Activated CD8-positive, alpha-beta memory T cell treated with anti-CD3 and anti-CD28 coated beads, Interleukin-2, amount 10 ng/mL, durations not matched to agents 7 days and 5 days (primary cell): ENCODE results near the gene MMP20. TPM values are rescaled to one million over a fixed set of nuclear protein-coding genes. Genes with fewer than 3 reads are reported as not detected.
"Not testable (repeated sequence)": the region's sequence is repeated elsewhere in the genome, so short reads cannot be mapped to it uniquely, and the experiment has no call there.

ENCODE experiments used
- ATAC-seq: fragments of 150-1000 bp; cut with Tn5 transposase; one replicate; pipeline ENCODE4 v1.10.0; 2021; ENCODE audit warnings: moderate library complexity
- CTCF ChIA-PET: fragments of 350-600 bp; sonication (Branson Sonifier 250); formaldehyde crosslinking; loops from one replicate; lab custom pipeline; 2021; ENCODE audit warnings: antibody characterized with exemption; lab: Charles Lee
- DNase-seq: peaks from one replicate; pipeline ENCODE4 v3.0.0-alpha.2; 2020
- H3K27ac Mint-ChIP-seq: one replicate; pipeline ENCODE4 v1.8.0; 2021; ENCODE audit warnings: mild to moderate bottlenecking, mixed read lengths
- H3K27me3 Mint-ChIP-seq: one replicate; pipeline ENCODE4 v1.8.0; 2021; ENCODE audit warnings: mixed read lengths
- H3K36me3 Mint-ChIP-seq: one replicate; pipeline ENCODE4 v1.8.0; 2021; ENCODE audit warnings: mild to moderate bottlenecking, mixed read lengths
- H3K4me1 Mint-ChIP-seq: one replicate; pipeline ENCODE4 v1.8.0; 2021; ENCODE audit warnings: mixed read lengths
- H3K4me3 Mint-ChIP-seq: one replicate; pipeline ENCODE4 v1.8.0; 2021; ENCODE audit warnings: mild to moderate bottlenecking, moderate library complexity, mixed read lengths
- H3K9me3 Mint-ChIP-seq: one replicate; pipeline ENCODE4 v1.8.0; 2022; ENCODE audit warnings: low read depth, mixed read lengths
- total RNA-seq, 2 experiments: library from RNA; stranded (reverse); gene quantifications; one replicate each; pipeline ENCODE4 v1.2.3, GENCODE V29; 2021

The MMP20 gene
- total RNA-seq, 2 experiments from 2014 or later, result not detected

- H3K9me3 Mint-ChIP-seq, result no peaks in the 10 kb centered on the region
- no peak for ATAC-seq
- H3K27ac Mint-ChIP-seq, result no peak overlapping the region
- no peak for DNase-seq
- no peak overlapping the region for H3K4me3 Mint-ChIP-seq
- peaks cover 10% of the 10 kb centered on the region for H3K27me3 Mint-ChIP-seq
- no peaks in the 10 kb centered on the region for H3K4me1 Mint-ChIP-seq
- CTCF ChIA-PET, result no interaction called here
- H3K36me3 Mint-ChIP-seq, result no peaks in the 10 kb centered on the region
Measured at GRCh38 chr11:102639656-102640055, 14.5 kb upstream of the MMP20 start.

GRCh38 chr11:102637731-102638130, 12.6 kb upstream of the MMP20 start:
- H3K27ac Mint-ChIP-seq, result no peak overlapping the region
- DNase-seq (no peak), ATAC-seq (no peak)
- CTCF ChIA-PET, result no interaction called here
- H3K9me3 Mint-ChIP-seq, result no peaks in the 10 kb centered on the region
- H3K27me3 Mint-ChIP-seq, result peaks cover 5% of the 10 kb centered on the region
- no peak overlapping the region for H3K4me3 Mint-ChIP-seq
- H3K4me1 Mint-ChIP-seq, result no peaks in the 10 kb centered on the region
- H3K36me3 Mint-ChIP-seq, result no peaks in the 10 kb centered on the region

DNA sequence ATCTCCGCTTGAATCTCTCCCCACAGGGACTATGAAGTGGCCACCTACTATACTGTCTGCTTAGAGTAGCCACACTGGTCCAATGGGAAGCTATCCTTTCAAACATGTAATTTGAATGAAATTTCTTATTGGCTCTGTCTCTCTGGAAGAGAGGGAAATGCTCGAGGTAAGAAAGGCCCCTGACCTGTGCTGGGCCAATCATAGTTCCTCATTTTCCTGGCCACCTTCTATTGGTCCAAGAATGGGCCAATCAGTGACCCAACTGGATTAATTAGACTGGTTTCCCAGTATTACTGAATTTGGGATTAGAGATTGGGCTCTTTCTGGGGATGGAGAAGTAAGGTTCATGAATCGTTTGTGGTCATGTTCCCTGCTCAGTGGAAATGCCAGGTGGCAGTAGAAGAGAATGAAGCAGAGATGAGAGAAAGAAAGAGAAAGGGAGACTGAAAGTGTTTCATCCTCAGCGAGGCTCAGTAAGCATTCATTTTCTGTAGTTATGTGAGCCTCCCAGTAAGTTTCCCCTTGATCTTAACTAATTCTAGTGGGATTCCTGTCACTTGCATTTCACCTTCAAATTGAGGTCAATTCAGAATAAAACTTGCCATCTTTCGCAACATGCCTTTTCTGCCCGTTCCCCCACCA, 8.4 kb upstream of the MMP20 start:
- H3K4me1 Mint-ChIP-seq, result peaks cover 2% of the 10 kb centered on the region
- H3K27ac Mint-ChIP-seq, result no peak overlapping the region
- no peak overlapping the region for H3K4me3 Mint-ChIP-seq
- CTCF ChIA-PET, result no interaction called here
- no peaks in the 10 kb centered on the region for H3K36me3 Mint-ChIP-seq
- peaks cover 11% of the 10 kb centered on the region for H3K27me3 Mint-ChIP-seq
- no peaks in the 10 kb centered on the region for H3K9me3 Mint-ChIP-seq
- DNase-seq (no peak), ATAC-seq (no peak)

DNA sequence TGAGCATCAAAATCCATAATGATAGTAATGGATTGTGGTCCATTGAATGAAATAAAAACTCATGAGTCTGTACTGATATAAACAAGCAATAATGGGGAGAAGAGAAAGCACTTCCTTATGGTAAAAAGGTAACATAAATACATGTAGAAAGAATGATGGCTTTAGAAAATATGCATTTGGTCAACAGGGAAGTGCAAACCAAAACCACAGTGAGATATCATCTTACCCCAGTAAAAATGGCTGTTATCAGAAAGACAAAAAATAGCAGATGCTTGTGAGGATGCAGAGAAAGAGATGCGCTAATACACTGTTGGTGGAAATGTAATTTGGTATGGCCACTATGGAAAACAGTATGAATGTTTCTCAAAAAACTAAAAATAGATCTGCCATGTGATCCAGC, 6.9 kb upstream of the MMP20 start:
- Mint-ChIP-seq H3K4me1 (peaks cover 2% of the 10 kb centered on the region), H3K9me3 (no peaks in the 10 kb centered on the region), H3K27ac (no peak overlapping the region), H3K27me3 (peaks cover 9% of the 10 kb centered on the region), H3K4me3 (no peak overlapping the region), H3K36me3 (no peaks in the 10 kb centered on the region)
- ATAC-seq (no peak), DNase-seq (no peak)
- CTCF ChIA-PET, result no interaction called here

GRCh38 chr11:102630598-102631448, 5.7 kb upstream of the MMP20 start:
- no peak overlapping the region for H3K27ac Mint-ChIP-seq
- H3K27me3 Mint-ChIP-seq, result peaks cover 13% of the 10 kb centered on the region
- no peaks in the 10 kb centered on the region for H3K9me3 Mint-ChIP-seq
- no peaks in the 10 kb centered on the region for H3K36me3 Mint-ChIP-seq
- ATAC-seq (no peak), DNase-seq (no peak)
- CTCF ChIA-PET, result no interaction called here
- peaks cover 2% of the 10 kb centered on the region for H3K4me1 Mint-ChIP-seq
- no peak overlapping the region for H3K4me3 Mint-ChIP-seq

DNA sequence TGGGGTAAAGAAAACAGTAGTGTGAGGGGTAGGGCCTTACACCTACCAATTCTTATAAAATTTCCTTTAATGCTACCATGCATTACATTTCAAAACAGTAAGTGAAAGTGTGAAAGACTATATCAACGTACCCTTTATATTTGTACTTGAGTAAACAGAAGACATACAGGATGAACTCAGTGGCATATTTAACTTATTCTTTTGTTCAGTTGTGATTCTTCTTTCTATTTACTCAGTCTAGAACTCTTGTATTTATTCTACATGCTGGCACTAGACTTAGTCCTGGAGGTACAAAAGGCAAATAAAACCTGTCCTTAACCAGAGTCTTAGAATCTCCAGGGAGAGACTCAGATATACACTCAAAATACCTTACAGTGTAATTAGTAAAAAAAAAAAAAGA, 4.8 kb upstream of the MMP20 start:
- H3K9me3 Mint-ChIP-seq, ATAC-seq, H3K4me3 Mint-ChIP-seq, H3K36me3 Mint-ChIP-seq, H3K4me1 Mint-ChIP-seq, DNase-seq, H3K27ac Mint-ChIP-seq: not testable (repeated sequence)
- CTCF ChIA-PET, result interaction anchor here (1.9 kb wide), 1 partner anchor 37 kb away, joined by 6 read pairs; no protein-coding TSS in a partner anchor
- H3K27me3 Mint-ChIP-seq, result peaks cover 16% of the 10 kb centered on the region

- Mint-ChIP-seq H3K27ac (no peak overlapping the region), H3K9me3 (no peaks in the 10 kb centered on the region), H3K36me3 (no peaks in the 10 kb centered on the region), H3K4me1 (no peaks in the 10 kb centered on the region), H3K4me3 (no peak overlapping the region), H3K27me3 (peaks cover 16% of the 10 kb centered on the region)
- CTCF ChIA-PET, result no interaction called here
- DNase-seq (no peak), ATAC-seq (no peak)
Measured at GRCh38 chr11:102626676-102627075, 1.5 kb upstream of the MMP20 start.

DNA sequence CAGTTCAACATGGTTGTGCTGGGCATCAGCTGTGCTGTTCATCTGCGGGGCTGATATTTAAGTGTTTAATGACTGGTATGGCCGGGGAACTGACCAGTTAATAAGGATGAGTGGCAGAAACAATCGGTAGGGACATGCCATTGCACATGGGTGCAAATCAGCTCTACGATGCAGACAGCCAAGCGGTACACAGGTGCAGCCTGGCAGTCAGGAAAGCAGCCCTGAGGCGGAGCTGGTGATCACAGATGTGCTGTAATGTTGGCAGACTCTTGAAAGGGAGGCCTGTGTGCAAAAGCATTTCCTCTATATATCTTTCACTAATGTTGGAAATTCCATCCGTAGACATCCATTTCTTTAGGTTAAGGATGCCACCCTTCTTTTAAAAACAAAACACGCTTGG, 1.1 kb downstream of the MMP20 start:
- H3K36me3 Mint-ChIP-seq, result no peaks in the 10 kb centered on the region
- CTCF ChIA-PET, result interaction anchor here (3.5 kb wide), 1 partner anchor 11 kb away, joined by 12 read pairs; no protein-coding TSS in a partner anchor
- no peak overlapping the region for H3K4me3 Mint-ChIP-seq
- no peak overlapping the region for H3K27ac Mint-ChIP-seq
- DNase-seq (no peak), ATAC-seq (no peak)
- H3K4me1 Mint-ChIP-seq, result no peaks in the 10 kb centered on the region
- peaks cover 12% of the 10 kb centered on the region for H3K27me3 Mint-ChIP-seq
- no peaks in the 10 kb centered on the region for H3K9me3 Mint-ChIP-seq

GRCh38 chr11:102623128-102623527, 2.0 kb downstream of the MMP20 start:
- Mint-ChIP-seq H3K4me1 (no peaks in the 10 kb centered on the region), H3K27ac (no peak overlapping the region), H3K9me3 (no peaks in the 10 kb centered on the region), H3K36me3 (no peaks in the 10 kb centered on the region), H3K4me3 (no peak overlapping the region), H3K27me3 (peaks cover 10% of the 10 kb centered on the region)
- ATAC-seq, result no peak
- CTCF ChIA-PET, result interaction anchor here (1.3 to 3.5 kb wide), 2 partner anchors 10 to 281 kb away, joined by 3 to 12 read pairs; no protein-coding TSS in a partner anchor
- no peak for DNase-seq

- Mint-ChIP-seq H3K27ac (no peak overlapping the region), H3K4me3 (no peak overlapping the region), H3K4me1 (no peaks in the 10 kb centered on the region), H3K36me3 (no peaks in the 10 kb centered on the region), H3K27me3 (peaks cover 10% of the 10 kb centered on the region), H3K9me3 (no peaks in the 10 kb centered on the region)
- no peak for DNase-seq
- ATAC-seq, result no peak
- CTCF ChIA-PET, result interaction anchor here (1.3 kb wide), 1 partner anchor 281 kb away, joined by 3 read pairs; no protein-coding TSS in a partner anchor
Measured at GRCh38 chr11:102622258-102622657, 2.9 kb downstream of the MMP20 start.

DNA sequence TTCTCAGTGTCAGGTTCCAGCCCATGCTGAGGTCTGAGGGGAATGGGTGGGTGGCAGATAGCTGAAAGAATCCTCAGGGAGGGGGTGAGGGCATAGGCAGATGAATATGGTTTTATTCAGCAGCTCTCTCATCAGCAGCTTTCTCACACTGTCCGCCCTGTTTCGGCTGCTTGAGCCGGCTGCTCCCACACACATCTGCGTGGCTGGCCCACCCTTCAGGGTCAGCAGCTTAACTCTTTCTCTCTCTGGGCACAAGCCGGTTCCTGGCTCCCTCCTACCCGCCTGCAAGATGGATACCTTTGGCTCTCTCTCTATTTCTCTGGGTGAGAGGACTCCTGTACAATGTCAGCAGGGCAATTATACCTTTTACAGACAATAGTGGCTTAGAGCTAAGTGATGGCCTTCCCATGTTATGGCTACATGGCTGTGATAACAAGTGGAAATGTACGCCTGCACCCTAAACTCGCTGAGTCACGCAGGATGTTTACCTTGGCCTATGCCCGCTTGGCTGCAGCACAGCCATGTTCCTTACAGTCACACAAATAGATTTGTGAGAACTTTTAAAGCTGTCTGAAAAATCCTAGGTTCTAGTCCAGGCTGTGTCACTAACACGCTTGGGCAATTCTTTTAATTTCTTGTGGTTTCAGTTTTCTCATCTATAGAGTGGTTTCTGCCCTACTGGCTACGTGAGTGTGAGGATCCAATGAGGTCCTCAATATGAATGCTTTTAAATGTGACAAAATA, 4.1 kb downstream of the MMP20 start:
- DNase-seq, result no peak
- Mint-ChIP-seq H3K4me3 (no peak overlapping the region), H3K9me3 (no peaks in the 10 kb centered on the region), H3K4me1 (no peaks in the 10 kb centered on the region), H3K27ac (no peak overlapping the region), H3K27me3 (peaks cover 5% of the 10 kb centered on the region), H3K36me3 (no peaks in the 10 kb centered on the region)
- CTCF ChIA-PET, result interaction anchor here (0.7 to 1.2 kb wide), 2 partner anchors 10 to 45 kb away, joined by 3 read pairs; no protein-coding TSS in a partner anchor
- no peak for ATAC-seq

GRCh38 chr11:102620179-102620578, 5.0 kb downstream of the MMP20 start:
- Mint-ChIP-seq H3K4me3 (no peak overlapping the region), H3K9me3 (no peaks in the 10 kb centered on the region), H3K27ac (no peak overlapping the region), H3K4me1 (no peaks in the 10 kb centered on the region), H3K27me3 (no peaks in the 10 kb centered on the region), H3K36me3 (no peaks in the 10 kb centered on the region)
- no peak for ATAC-seq
- CTCF ChIA-PET, result interaction anchor here (0.7 to 1.2 kb wide), 3 partner anchors 9 to 331 kb away, joined by 3 to 4 read pairs (median 3); no protein-coding TSS in a partner anchor
- no peak for DNase-seq

DNA sequence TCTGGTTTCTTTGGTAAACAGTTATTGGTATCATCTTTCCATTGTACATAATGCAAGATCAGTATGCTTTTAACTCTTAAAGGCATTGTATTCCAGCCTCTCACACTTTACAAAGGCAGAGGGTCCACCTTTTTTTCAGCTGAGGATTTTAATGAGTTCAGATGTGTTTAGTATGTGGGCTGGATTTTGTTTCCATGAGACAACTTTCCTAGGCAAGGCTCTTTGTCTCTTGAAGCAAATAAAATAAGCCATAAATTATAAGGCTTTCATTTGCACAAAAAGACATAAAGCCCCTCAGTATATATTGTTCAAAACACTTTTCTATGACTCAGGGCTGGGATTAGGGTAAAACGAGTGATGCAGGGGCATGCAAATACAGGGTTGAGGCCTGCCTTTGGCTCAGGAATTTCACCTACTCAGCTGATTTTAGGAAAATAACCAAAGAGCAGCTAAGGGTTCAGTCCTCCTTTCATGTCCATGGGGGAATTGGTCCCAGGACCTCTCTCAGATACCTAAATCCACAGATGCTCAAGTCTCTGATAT, 7.6 kb downstream of the MMP20 start:
- DNase-seq, result no peak
- no peaks in the 10 kb centered on the region for H3K27me3 Mint-ChIP-seq
- CTCF ChIA-PET, result interaction anchor here (0.8 kb wide), 1 partner anchor 276 kb away, joined by 3 read pairs; no protein-coding TSS in a partner anchor
- H3K36me3 Mint-ChIP-seq, result no peaks in the 10 kb centered on the region
- peaks cover 4% of the 10 kb centered on the region for H3K4me1 Mint-ChIP-seq
- H3K27ac Mint-ChIP-seq, result no peak overlapping the region
- no peak for ATAC-seq
- no peaks in the 10 kb centered on the region for H3K9me3 Mint-ChIP-seq
- no peak overlapping the region for H3K4me3 Mint-ChIP-seq
